NT2/D1 (cell line): Measurements from ENCODE around the gene CRACR2A.

Source experiments
- SUZ12 ChIP-seq: IDR thresholded peaks from 2 replicates; pipeline ENCODE4 v1.6.1; 2011; ENCODE audit not compliant: insufficient read length, insufficient read depth; ENCODE audit errors: extremely low read depth
- ZNF274 ChIP-seq: IDR thresholded peaks from 2 replicates; pipeline ENCODE4 v1.6.1; 2011; ENCODE audit warnings: mild to moderate bottlenecking, low read depth, low read length

DNA sequence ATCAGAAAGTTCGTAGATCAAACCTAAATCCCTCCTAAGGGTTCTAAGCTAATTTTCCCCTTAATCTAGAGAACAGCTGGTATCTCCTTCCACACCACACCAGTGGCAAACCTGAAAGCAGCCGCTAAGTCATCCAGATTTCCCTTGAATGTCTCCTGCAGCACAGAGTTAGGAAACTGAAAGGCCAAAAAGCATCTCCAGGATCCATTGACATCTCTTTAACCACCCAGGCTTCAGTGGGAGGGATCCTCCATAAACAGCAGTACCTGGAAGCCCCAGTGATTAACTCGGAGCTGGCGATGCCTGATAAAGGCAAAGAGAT, 47.6 kb downstream of the CRACR2A start:
- TF ChIP-seq ZNF274: no peak
- TF ChIP-seq SUZ12: no peak
